ENCODE results near the gene TMEM30A. TPM values are rescaled to one million over a fixed set of nuclear protein-coding genes. Genes with fewer than 3 reads are reported as not detected.

TMEM30A gene
- total RNA-seq, 1 donor from 2014 or later = 178 TPM

GRCh38 chr6:75286955-75287354 is 2.4 kb upstream of the TMEM30A start:
- no peaks in the 10 kb centered on the region for H3K36me3 ChIP-seq
- no peak for ATAC-seq
- intact Hi-C loops (cut with DNase I) = no loop called here

DNA sequence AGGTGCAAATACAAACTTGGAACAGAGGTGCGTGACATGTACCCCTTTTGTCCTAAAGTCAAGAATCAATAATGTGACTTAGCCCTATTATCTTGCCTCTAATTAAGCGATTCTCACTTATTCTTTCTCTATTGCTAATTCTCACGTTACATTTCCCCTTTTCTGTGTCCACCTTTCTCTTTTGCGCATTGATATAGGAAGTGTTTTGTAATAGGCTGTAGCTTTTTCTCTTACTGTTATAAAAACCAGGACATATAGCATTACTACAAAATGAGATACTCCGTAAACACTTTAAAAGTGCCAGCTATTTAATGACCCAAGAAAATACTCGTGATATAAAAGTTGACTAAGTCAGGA is 669 bp upstream of the TMEM30A start:
- Histone ChIP-seq H3K4me3 (peak overlapping the region; percentile 81), H3K27ac (peak overlapping the region; percentile 89), H3K9me3 (no peaks in the 10 kb centered on the region), H3K4me1 (peaks cover 41% of the 10 kb centered on the region), H3K36me3 (no peaks in the 10 kb centered on the region), H3K27me3 (ENCODE audit: low read depth) (no peaks in the 10 kb centered on the region)
- no peak for ATAC-seq
- no peak for DNase-seq
- TF ChIP-seq, protein P1, sequence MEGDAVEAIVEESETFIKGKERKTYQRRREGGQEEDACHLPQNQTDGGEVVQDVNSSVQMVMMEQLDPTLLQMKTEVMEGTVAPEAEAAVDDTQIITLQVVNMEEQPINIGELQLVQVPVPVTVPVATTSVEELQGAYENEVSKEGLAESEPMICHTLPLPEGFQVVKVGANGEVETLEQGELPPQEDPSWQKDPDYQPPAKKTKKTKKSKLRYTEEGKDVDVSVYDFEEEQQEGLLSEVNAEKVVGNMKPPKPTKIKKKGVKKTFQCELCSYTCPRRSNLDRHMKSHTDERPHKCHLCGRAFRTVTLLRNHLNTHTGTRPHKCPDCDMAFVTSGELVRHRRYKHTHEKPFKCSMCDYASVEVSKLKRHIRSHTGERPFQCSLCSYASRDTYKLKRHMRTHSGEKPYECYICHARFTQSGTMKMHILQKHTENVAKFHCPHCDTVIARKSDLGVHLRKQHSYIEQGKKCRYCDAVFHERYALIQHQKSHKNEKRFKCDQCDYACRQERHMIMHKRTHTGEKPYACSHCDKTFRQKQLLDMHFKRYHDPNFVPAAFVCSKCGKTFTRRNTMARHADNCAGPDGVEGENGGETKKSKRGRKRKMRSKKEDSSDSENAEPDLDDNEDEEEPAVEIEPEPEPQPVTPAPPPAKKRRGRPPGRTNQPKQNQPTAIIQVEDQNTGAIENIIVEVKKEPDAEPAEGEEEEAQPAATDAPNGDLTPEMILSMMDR (IDR thresholded peaks at IDR 0.05) = no peak
- intact Hi-C loops (cut with DNase I) = no loop called here

More at GRCh38 chr6:75286955-75287354, 2.4 kb upstream of the TMEM30A start:
- DNase-seq = no peak
- Histone ChIP-seq H3K27ac (no peak overlapping the region), H3K4me1 (peaks cover 28% of the 10 kb centered on the region), H3K27me3 (ENCODE audit: low read depth) (no peaks in the 10 kb centered on the region), H3K4me3 (no peak overlapping the region), H3K9me3 (no peaks in the 10 kb centered on the region)
- TF ChIP-seq, protein P1 (IDR thresholded peaks at IDR 0.05) = no peak

DNA sequence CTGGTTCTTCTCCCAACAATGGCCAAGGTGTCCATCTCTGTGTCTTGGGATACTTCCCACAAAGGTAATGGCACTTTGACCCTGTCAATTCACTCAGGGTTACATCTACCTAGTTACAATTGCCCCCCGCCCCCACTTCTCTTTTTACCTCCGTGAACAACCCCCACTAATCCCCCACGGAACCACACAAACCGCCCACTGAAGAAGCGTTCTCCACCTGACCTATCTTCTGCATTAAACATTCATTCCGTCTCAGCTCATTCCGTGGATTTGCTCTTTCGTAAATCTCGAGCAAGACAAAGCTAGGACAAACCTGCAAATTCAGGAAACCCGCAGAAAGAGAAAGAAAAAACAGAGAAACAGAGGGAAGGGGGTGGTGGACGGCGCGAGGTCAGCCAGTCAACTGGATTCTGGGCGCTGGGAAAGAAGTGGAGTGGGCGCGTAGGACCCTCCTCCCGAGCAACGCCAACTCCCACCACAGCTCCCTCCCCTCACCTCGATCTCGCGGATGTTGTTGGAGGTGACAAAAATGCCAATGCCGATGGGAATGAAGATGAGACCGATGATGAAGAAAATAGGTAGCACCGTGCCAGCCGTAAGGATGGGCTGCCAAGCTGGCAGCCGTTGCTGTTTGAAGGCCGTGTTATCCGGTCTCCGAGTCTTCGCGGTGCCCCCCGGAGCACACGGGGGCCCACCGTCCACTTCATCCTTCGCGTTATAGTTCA is 523 bp downstream of the TMEM30A start:
- Histone ChIP-seq H3K36me3 (no peaks in the 10 kb centered on the region), H3K4me3 (peak overlapping the region; percentile 81), H3K9me3 (no peaks in the 10 kb centered on the region), H3K27me3 (ENCODE audit: low read depth) (no peaks in the 10 kb centered on the region), H3K4me1 (peaks cover 49% of the 10 kb centered on the region), H3K27ac (peak overlapping the region; percentile 89)
- peak; percentile 21 to 55 for ATAC-seq
- intact Hi-C loops (cut with DNase I) = no loop called here
- no peak for DNase-seq
- TF ChIP-seq, protein P1 (IDR thresholded peaks at IDR 0.05) = no peak

DNA sequence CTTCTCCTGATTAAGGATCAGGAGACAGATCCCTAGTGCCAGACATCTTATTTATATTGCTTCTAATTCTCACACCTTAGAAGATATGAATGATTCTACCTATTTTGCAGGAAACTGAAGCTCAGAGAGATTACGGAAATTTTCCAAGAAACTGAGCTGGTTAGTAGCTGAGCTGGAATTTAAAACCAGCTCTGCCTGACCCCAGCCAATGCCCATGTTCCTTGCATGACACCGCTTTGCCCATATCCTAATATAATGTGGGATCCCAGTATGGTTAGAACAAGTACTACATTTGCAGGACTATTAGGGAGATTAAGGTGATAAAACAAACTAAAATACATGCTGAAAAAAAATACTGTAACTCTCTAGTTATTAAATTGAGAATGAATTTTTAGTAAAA is 1.9 kb downstream of the TMEM30A start:
- intact Hi-C loops (cut with DNase I) = no loop called here
- H3K36me3 ChIP-seq = no peaks in the 10 kb centered on the region
- DNase-seq (no peak), ATAC-seq (no peak)
- peaks cover 59% of the 10 kb centered on the region for H3K4me1 ChIP-seq
- no peaks in the 10 kb centered on the region for H3K27me3 ChIP-seq (ENCODE audit: low read depth)
- no peaks in the 10 kb centered on the region for H3K9me3 ChIP-seq
- no peak overlapping the region for H3K27ac ChIP-seq
- peak overlapping the region; percentile 81 for H3K4me3 ChIP-seq
- TF ChIP-seq, protein P1 (IDR thresholded peaks at IDR 0.05) = no peak

DNA sequence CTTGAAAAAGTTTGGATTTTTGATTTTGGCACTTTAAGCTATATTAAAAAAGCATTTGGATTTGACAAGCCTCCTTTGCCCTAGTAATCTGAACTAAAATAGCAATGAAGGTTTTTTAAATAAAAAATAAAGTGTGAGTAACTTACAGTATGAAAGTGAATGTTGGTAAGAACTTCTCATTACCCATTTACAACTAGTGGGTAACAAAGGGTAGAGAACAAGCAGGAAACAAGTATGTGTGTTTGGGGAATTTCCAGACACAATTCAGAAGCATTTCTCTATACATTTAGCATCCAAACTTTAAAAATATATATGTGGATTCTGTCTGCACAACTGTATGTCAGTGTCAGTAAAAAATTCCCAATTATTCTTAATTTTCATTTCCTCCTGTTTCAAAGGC is 2.9 kb downstream of the TMEM30A start:
- TF ChIP-seq, protein P1 (IDR thresholded peaks at IDR 0.05) = no peak
- Histone ChIP-seq H3K4me1 (peaks cover 59% of the 10 kb centered on the region), H3K36me3 (no peaks in the 10 kb centered on the region), H3K27me3 (ENCODE audit: low read depth) (no peaks in the 10 kb centered on the region), H3K4me3 (peak overlapping the region; percentile 81), H3K27ac (no peak overlapping the region), H3K9me3 (no peaks in the 10 kb centered on the region)
- DNase-seq = no peak
- intact Hi-C loops (cut with DNase I) = no loop called here
- no peak for ATAC-seq
